CD4-positive, alpha-beta T cell treated with Interleukin-12 subunit alpha and Interleukin-12 subunit beta, for 1 hour (primary cell): ENCODE results near the gene BICDL2.
A peak's percentile ranks its signal among the peaks of the same experiment; 100 is the strongest.
"Not testable (repeated sequence)": the region's sequence is repeated elsewhere in the genome, so short reads cannot be mapped to it uniquely, and the experiment has no call there.

Experiments used
- DNase-seq: peaks from one replicate; pipeline ENCODE4 v3.0.0-alpha.2; 2020

BICDL2 gene

DNA sequence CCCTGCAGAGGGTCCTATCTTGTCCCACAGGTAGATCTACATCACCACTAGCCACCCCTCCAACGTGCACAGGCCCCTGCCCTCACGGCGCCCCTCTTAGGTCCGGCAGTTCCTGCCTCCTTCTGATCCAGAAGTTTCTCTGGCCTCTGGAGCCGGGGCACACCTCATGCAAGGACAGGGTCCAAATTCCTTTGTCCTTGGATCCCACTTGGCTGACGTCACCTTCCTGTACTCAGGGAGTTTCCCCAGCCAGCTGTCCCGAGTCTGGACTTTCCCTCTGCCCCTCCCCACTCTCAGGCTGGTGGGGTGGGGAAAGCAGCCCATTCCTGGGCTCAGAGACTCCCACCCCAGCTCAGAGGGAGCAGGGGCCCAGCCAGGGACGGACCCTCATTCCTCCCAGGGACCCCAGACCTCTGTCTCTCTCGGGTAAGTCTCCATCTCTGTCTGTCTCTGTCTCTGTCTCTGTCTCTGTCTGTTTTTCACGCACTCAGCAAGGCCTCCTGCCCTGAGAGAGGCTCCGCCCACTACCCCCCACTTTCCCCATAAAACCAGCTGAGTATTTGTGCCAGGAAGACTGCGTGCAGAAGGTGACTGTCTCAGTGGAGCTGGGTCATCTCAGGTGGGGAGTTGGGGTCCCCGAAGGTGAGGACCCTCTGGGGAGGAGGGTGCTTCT is 28.5 kb upstream of the BICDL2 start, which contains the start of gene IL32:
IL32 (plus strand) TSS at position 572 of the 673 bp plus-strand sequence. CDS start 172 bp downstream, outside the sequence.
- DNase-seq: peak; percentile 87

DNA sequence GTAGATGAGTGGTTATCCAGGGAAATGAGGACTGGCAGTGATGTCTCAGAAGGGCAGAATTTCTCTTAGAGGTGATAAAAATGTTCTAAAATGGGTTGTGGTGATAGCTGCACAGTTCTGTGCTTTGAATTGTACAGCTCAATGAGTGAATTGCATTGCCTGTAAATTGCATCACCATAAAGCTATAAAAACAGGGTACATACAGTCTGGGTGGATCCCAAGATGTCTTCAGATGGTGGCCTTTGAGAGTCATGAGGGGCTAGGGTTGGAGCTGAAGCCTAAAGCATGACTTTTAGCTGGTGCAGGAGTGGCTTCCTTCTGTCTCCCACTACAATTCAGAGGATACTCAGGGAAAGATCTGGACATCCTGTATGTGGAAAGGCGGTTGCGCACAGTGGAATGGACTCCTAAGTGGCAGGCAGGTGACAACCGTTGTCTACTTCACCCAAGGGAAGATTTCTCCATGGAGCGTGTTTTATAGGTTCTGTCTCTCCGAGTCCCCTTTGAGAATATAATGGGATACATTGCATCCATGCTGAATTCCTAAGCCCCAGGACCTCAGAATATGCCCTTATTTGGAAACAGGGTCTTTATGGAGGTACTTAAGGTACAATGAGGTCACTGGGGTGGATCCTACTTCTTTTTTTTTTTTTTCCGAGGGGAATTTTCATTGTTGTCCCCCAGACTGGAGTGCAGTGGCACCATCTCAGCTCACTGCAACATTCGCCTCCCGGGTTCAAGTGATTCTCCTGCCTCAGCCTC is 27.1 kb upstream of the BICDL2 start:
- DNase-seq: no peak

DNA sequence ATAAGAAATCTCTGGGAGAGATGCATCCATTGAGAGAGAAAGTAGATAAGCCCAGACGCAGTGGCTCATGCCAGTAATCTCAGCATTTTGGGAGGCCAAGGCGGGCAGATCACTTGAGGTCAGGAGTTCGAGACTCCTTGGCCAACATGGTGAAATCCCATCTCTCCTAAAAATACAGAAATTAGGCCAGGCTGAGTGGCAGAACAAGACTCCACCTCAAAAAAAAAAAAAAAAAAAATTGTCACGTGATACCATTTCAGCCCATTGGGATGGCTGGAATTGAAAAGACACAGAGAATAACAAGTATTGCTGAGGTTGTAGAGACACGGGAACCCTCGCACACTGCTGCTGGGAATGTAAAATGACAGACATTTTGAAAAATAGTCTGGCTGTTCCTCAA is 25.8 kb upstream of the BICDL2 start:
- no peak for DNase-seq

DNA sequence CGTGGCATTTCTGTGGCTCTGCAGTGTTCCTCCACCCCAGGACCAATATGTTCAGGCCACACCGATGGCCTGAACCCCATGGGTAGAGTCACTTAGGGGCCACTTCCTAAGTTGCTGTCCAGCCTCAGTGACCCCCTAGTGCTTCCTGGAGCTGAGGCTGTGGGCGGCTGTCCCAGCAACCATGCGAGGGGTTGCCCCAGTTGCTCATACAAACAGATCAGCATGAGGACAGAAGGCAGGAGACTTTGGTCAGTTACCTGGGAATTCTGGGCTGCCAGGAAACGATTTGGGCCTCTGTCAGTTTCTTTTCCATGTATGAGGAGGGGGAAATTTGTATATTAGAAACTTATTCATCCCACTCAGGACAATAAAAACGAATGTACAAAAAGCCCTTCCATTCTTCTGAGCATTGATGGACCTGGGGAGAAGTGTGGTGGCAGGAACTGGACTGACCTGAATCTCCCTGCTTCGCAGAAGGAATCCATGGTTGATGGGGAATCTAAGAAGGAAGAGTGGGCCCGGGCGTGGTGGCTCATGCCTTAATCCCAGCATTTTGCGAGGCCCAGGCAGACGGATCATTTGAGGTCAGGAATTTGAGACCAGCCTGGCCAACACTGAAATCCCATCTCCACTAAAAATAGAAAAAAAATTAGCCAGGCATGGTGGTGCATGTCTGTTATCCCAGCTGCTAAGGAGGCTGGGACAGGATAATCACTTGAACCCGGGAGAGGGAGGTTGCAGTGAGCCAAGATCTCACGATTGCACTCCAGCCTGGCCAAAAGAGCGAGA is 23.8 kb upstream of the BICDL2 start:
- DNase-seq: no peak

DNA sequence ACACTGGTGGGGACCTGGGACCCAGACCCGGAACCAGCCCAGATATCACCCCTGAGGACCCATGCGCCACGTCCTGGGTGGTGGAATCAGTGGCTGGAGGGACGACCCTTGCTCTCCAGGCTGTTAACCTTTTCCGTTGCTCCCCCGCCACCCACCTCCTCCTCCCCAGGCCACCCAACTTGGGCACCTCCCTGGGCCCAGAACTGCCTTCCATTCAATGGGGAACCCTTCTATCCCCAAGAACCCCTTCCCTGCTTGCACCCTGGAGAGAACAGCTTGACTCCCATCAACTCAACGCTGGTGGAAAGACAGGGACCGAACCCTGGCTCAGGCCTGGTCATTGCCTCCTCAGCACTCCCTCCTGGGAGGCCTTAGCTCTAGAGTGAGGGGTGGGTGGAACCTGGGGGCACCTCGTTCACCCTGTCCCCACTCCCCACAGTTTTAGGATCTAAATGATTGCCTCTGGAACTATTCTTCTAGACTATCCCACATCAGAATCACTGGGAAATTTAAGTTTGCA is 23.0 kb upstream of the BICDL2 start:
- no peak for DNase-seq

- DNase-seq: peak; percentile 90
Measured at GRCh38 chr16:3059041-3059722, 22.4 kb upstream of the BICDL2 start.

DNA sequence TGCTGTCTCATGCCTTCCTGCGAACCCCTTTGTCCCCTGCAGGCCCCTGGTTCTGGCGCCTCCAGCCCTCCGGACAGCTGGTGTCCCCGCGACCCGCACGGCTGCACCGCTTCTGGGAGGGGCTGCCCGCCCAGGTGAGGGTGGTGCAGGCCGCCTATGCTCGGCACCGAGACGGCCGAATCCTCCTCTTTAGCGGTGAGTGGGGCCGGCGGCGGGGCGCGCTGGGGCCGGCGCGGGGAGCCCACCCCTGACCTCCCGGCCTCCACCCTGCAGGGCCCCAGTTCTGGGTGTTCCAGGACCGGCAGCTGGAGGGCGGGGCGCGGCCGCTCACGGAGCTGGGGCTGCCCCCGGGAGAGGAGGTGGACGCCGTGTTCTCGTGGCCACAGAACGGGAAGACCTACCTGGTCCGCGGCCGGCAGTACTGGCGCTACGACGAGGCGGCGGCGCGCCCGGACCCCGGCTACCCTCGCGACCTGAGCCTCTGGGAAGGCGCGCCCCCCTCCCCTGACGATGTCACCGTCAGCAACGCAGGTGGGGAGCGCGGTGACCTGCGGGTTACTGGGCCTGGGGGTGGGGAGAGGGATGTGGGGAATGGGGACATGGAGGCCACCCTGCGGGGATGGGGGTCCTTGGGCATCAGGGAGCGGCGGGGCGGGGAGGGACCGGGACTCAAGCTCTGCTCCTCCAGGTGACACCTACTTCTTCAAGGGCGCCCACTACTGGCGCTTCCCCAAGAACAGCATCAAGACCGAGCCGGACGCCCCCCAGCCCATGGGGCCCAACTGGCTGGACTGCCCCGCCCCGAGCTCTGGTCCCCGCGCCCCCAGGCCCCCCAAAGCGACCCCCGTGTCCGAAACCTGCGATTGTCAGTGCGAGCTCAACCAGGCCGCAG is 21.6 kb upstream of the BICDL2 start:
- DNase-seq: peak; percentile 57

- DNase-seq: no peak
Measured at GRCh38 chr16:3057181-3058138, 20.7 kb upstream of the BICDL2 start.

- DNase-seq: no peak
Measured at GRCh38 chr16:3056336-3057180, 19.8 kb upstream of the BICDL2 start.

DNA sequence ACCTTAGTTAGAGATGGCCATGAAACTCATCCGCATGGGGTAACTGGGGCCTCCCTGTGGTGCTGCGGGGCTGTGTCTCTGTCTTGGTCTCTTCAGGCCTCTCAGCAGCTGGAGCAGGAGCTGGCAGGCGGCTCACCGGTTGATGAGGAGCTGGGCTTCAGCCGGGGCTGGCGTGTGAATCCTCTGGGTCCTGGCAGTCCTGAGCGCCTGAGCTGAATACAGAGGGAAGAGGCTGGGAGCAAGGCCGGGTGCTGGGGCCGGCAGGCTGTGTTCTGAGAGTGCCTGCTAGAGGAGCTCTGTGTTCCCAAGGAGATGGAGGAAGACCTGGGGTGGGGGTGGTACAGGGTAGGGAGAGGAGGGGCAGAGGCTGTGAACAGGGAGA is 19.0 kb upstream of the BICDL2 start:
- not testable (repeated sequence) for DNase-seq

GRCh38 chr16:3054965-3055733 is 18.4 kb upstream of the BICDL2 start:
- DNase-seq: no peak

GRCh38 chr16:3053330-3053710 is 16.6 kb upstream of the BICDL2 start:
- DNase-seq: not testable (repeated sequence)

- not testable (repeated sequence) for DNase-seq
Measured at GRCh38 chr16:3052571-3053329, 16.0 kb upstream of the BICDL2 start.

- DNase-seq: no peak
Measured at GRCh38 chr16:3051494-3051893, 14.8 kb upstream of the BICDL2 start.

GRCh38 chr16:3051009-3051408 is 14.3 kb upstream of the BICDL2 start:
- DNase-seq: no peak

DNA sequence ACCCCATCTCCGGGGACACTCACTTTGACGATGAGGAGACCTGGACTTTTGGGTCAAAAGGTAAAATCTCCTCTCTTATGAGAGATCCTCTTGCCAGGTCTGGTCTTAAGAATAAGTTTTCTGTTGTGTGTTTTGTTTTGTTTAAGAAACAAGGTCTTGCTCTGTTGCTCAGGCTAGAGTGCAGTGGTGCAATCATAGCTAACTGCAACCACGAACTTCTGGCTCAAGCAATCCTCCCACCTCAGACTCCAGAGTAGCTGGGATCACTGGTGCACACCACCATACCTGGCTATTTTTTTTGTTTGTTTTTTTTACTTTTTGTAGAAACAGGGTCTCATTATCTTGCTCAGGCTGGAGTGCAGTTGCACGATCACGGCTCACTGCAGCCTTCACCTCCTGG is 13.7 kb upstream of the BICDL2 start:
- DNase-seq: no peak

DNA sequence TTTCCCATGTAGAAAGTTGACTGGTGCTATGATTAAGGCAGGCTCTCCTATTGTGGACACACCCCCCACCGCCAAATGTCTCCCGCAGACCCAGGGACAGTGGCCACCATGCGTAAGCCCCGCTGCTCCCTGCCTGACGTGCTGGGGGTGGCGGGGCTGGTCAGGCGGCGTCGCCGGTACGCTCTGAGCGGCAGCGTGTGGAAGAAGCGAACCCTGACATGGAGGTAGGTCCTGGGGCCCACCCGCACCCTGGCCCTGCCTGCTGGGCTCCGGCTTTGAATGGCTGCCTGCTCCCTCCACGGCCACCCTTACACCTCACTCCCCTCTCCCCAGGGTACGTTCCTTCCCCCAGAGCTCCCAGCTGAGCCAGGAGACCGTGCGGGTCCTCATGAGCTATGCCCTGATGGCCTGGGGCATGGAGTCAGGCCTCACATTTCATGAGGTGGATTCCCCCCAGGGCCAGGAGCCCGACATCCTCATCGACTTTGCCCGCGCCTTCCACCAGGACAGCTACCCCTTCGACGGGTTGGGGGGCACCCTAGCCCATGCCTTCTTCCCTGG is 13.3 kb upstream of the BICDL2 start:
- no peak for DNase-seq

DNA sequence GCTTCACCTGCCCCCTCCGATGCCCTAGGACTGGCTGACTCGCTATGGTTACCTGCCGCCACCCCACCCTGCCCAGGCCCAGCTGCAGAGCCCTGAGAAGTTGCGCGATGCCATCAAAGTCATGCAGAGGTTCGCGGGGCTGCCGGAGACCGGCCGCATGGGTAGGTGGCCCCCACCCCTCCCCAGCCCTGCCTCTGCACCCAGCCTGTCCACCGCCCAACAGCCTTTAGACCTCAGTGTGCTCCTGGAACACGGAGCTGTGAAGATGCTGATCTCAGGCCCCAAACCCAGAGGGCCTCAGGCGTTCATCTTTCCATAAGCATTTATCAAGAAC is 10.6 kb upstream of the BICDL2 start:
- DNase-seq: no peak
